Breast epithelium (tissue), 3 donors: ENCODE results near the gene MARF1.

Experiments used
- POLR2A ChIP-seq: fragments of 450-650 bp; IDR thresholded peaks from one replicate; pipeline ENCODE4 v1.6.1; 2016; ENCODE audit warnings: antibody characterized with exemption, mild to moderate bottlenecking, moderate library complexity
- POLR2AphosphoS5 ChIP-seq, 3 donors: sonication (generic); formaldehyde crosslinking; IDR thresholded peaks; one replicate each; pipeline ENCODE4 v1.6.1; 2017; ENCODE audit warnings: antibody characterized with exemption in 3 of 3
- TF ChIP-seq, protein P1 (sequence below), 3 donors: fragments of 450-650 bp; IDR thresholded peaks; one replicate each; pipeline ENCODE4 v1.5.1; 2016 to 2017; ENCODE audit warnings: antibody characterized with exemption in 3 of 3, mild to moderate bottlenecking in 3 of 3, moderate library complexity in 3 of 3

GRCh38 chr16:15571557-15571956, 71.4 kb downstream of the MARF1 start:
- TF ChIP-seq, protein P1, sequence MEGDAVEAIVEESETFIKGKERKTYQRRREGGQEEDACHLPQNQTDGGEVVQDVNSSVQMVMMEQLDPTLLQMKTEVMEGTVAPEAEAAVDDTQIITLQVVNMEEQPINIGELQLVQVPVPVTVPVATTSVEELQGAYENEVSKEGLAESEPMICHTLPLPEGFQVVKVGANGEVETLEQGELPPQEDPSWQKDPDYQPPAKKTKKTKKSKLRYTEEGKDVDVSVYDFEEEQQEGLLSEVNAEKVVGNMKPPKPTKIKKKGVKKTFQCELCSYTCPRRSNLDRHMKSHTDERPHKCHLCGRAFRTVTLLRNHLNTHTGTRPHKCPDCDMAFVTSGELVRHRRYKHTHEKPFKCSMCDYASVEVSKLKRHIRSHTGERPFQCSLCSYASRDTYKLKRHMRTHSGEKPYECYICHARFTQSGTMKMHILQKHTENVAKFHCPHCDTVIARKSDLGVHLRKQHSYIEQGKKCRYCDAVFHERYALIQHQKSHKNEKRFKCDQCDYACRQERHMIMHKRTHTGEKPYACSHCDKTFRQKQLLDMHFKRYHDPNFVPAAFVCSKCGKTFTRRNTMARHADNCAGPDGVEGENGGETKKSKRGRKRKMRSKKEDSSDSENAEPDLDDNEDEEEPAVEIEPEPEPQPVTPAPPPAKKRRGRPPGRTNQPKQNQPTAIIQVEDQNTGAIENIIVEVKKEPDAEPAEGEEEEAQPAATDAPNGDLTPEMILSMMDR (IDR thresholded peaks at IDR 0.05): no peak
- TF ChIP-seq POLR2AphosphoS5 (IDR thresholded peaks at IDR 0.05): no peak
- TF ChIP-seq POLR2A: no peak
